K562 (cell line): Measurements from ENCODE around the gene OLFML3. TPM values are rescaled to one million over a fixed set of nuclear protein-coding genes. Genes with fewer than 3 reads are reported as not detected.

Experiments used
- ATAC-seq: fragments of 200-7000 bp; cut with Tn5 transposase; 3 replicates; pipeline ENCODE4 v1.9.1; 2020; ENCODE audit warnings: moderate library complexity
- BruUV-seq: library from RNA; stranded (reverse); fragments of 400-500 nt; replicated peaks from 2 replicates; lab custom pipeline; 2021; lab: Mats Ljungman, UMichigan
- CTCF ChIA-PET: fragments of 300-600 bp; formaldehyde crosslinking; extraction: SDS; loops from one replicate; lab custom pipeline; 2021; ENCODE audit warnings: low intra/inter-chr PET ratio; lab: Yijun Ruan, JAX
- POLR2A ChIA-PET: fragments of 300-600, 350-650 bp; sonication (Branson Sonifier 250); formaldehyde crosslinking; extraction: SDS; loops from one replicate; lab custom pipeline; 2021; ENCODE audit warnings: antibody characterized with exemption, inconsistent platforms; lab: Yijun Ruan, JAX
- DNase-seq, 4 experiments: peaks; one replicate each; pipeline versions ENCODE4 v3.0.0 to v3.0.0-alpha.2; 2011 to 2018; ENCODE audit warnings: low spot score in 3 of 4, mixed read lengths in 3 of 4; ENCODE audit errors: extremely low read depth in 1 of 4
- FAIRE-seq: peaks from 2 replicates; lab custom pipeline; 2011; peaks lifted over from hg19 to GRCh38; lab: Jason Lieb, UNC
- H2AFZ ChIP-seq: 2 replicates; pipeline ENCODE4 v1.6.0; 2011; ENCODE audit warnings: low read depth, low read length, control low read depth, inconsistent platforms
- H3K27ac ChIP-seq: fragments of 200-600 bp; 3 replicates; pipeline ENCODE4 v1.8.0; 2011; ENCODE audit warnings: low read depth, mild to moderate bottlenecking, control low read depth, inconsistent platforms, low read length, moderate library complexity, mixed read lengths; ENCODE audit errors: extremely low read depth
- H3K27me3 ChIP-seq, 2 experiments: fragments of 300-600 bp in 1 of 2; 2 replicates in 1 of 2; 3 replicates in 1 of 2; pipeline versions ENCODE4 v1.6.0 to v1.8.0; 2011; ENCODE audit warnings: inconsistent platforms in 2 of 2, low read length in 2 of 2, mild to moderate bottlenecking in 1 of 2, mixed read lengths in 1 of 2, moderate library complexity in 1 of 2; ENCODE audit not compliant: control insufficient read depth in 2 of 2, insufficient read depth in 2 of 2
- H3K36me3 ChIP-seq: fragments of 300-600 bp; 3 replicates; pipeline ENCODE4 v1.8.0; 2011; ENCODE audit warnings: mild to moderate bottlenecking, low read length, inconsistent platforms; ENCODE audit not compliant: control insufficient read depth, insufficient read depth
- H3K4me1 ChIP-seq, 2 experiments: fragments of 200-600 bp in 1 of 2; replicated peaks in 1 of 2; 2 replicates in 1 of 2; 3 replicates in 1 of 2; pipeline versions ENCODE4 v1.5.1 to v1.8.0; 2011; ENCODE audit warnings: inconsistent platforms in 2 of 2, low read length in 2 of 2, mild to moderate bottlenecking in 1 of 2, mixed read lengths in 1 of 2, moderate library complexity in 1 of 2; ENCODE audit not compliant: control insufficient read depth in 2 of 2, insufficient read depth in 2 of 2
- H3K4me2 ChIP-seq: 2 replicates; pipeline ENCODE4 v1.6.1; 2011; ENCODE audit warnings: low read length, control low read depth, inconsistent platforms, mixed read lengths; ENCODE audit not compliant: insufficient read depth
- H3K4me3 ChIP-seq: fragments of 200-600 bp; sonication (generic), shearing (Covaris generic); 2 replicates; pipeline ENCODE4 v1.5.1; 2016; ENCODE audit warnings: control low read depth, inconsistent platforms
- H3K79me2 ChIP-seq: fragments of 200-600 bp; 3 replicates; pipeline ENCODE4 v1.8.0; 2011; ENCODE audit warnings: low read length, inconsistent platforms; ENCODE audit not compliant: control insufficient read depth, insufficient read depth
- H3K9ac ChIP-seq, 2 experiments: 2 replicates each; pipeline versions ENCODE4 v1.6.0 to v1.6.1; 2011; ENCODE audit warnings: low read depth in 2 of 2, low read length in 2 of 2, control low read depth in 1 of 2, inconsistent platforms in 1 of 2, mild to moderate bottlenecking in 1 of 2, mixed read lengths in 1 of 2; ENCODE audit not compliant: insufficient read depth in 1 of 2
- H3K9me1 ChIP-seq: one replicate; pipeline ENCODE4 v1.6.0; 2011; ENCODE audit warnings: inconsistent platforms, mild to moderate bottlenecking, low read length, moderate library complexity; ENCODE audit not compliant: control insufficient read depth, insufficient read depth
- H3K9me3 ChIP-seq: replicated peaks from 2 replicates; pipeline ENCODE4 v1.5.1; 2011; ENCODE audit warnings: low read depth, low read length, inconsistent platforms; ENCODE audit not compliant: control insufficient read depth, insufficient read depth
- H4K20me1 ChIP-seq: replicated peaks from 2 replicates; pipeline ENCODE4 v1.6.1; 2011; ENCODE audit warnings: low read length, inconsistent platforms, mixed read lengths; ENCODE audit not compliant: control insufficient read depth, insufficient read depth
- ARID3A ChIP-seq: IDR thresholded peaks from 2 replicates; pipeline ENCODE4 v1.6.1; 2012; ENCODE audit warnings: low read depth, low read length, improper control_type of control experiment, borderline replicate concordance
- ELF2 ChIP-seq: fragments of 250-450 bp; sonication (Bioruptor Pico); IDR thresholded peaks from 2 replicates; pipeline ENCODE4 v1.5.0; 2021; ENCODE audit warnings: mild to moderate bottlenecking
- HMBOX1 ChIP-seq: sonication (generic); IDR thresholded peaks from 2 replicates; pipeline ENCODE4 v1.6.1; 2016
- NFIX ChIP-seq: fragments of 250-450 bp; sonication (Bioruptor Pico); IDR thresholded peaks from 2 replicates; pipeline ENCODE4 v1.4.0; 2020; ENCODE audit warnings: low read depth, mild to moderate bottlenecking, moderate library complexity
- ZNF507 ChIP-seq: conservative IDR thresholded peaks from 2 replicates; pipeline ENCODE4 v1.6.1; 2017; ENCODE audit warnings: missing genetic modification characterization, missing compliant biosample characterization
- WGBS: fragments of 100-300 bp; shearing (Covaris generic); methylation state at CpG from one replicate; pipeline ENCODE4 v1.1.6; 2016; ENCODE audit warnings: low coverage, mixed read lengths; ENCODE audit not compliant: insufficient coverage; ENCODE audit errors: missing lambda C conversion rate; 5-methylcytosine and 5-hydroxymethylcytosine counted together
- in situ Hi-C: fragments of 300-500 bp; cut with MboI; formaldehyde crosslinking; loops from 4 replicates; pipeline ENCODE4 v1.15.0; 2018; ENCODE audit warnings: inconsistent platforms, mixed read lengths
- intact Hi-C: fragments of 100-400 bp; cut with micrococcal nuclease; formaldehyde crosslinking; loops from 2 replicates; pipeline ENCODE4 v1.14.2; 2022
- polyA plus RNA-seq, 8 experiments: library from polyadenylated mRNA; depleted of rRNA in 4 of 8; stranded (reverse) in 5 of 8; unstranded in 3 of 8; fragments of >200 nt; fragmentation: Nextera tagmentation in 2 of 8; fragmentation: Illumina TruSeq in 1 of 8; extraction: Ambion mirVana in 2 of 8; extraction: Trizol in 1 of 8; gene quantifications; 2 replicates each; pipeline versions ENCODE4 v1.2.1 to v1.2.3, GENCODE V29; 2011 to 2014; ENCODE audit warnings: inconsistent platforms in 1 of 8, missing spikeins in 1 of 8
- total RNA-seq, 7 experiments: library from RNA; depleted of rRNA in 6 of 7; stranded (reverse); fragments of >200 nt in 6 of 7; fragmentation: Illumina TruSeq in 2 of 7; extraction: Trizol in 2 of 7; gene quantifications; 2 replicates each; pipeline versions ENCODE4 v1.2.1 to v1.2.3, GENCODE V29; 2011 to 2021; ENCODE audit warnings: low replicate concordance in 1 of 7

The OLFML3 gene
- total and polyA plus RNA-seq, 9 of the 15 experiments (the other 6 are each of a cell fraction or from before 2014, with no cell fraction given) = 0.07 to 0.13 (median 0.07) TPM; not detected in 6

- in situ Hi-C loops (no loop called here), intact Hi-C loops (loop anchor here (10.0 kb wide), 1 partner anchor 182 kb away; the partner anchor contains the start of gene PHTF1)
- POLR2A ChIA-PET = interaction anchor here (0.7 to 7.3 kb wide), 4 partner anchors 7 to 1132 kb away, joined by 3 to 61 read pairs (median 4); partner anchors contain the start of gene HIPK1
- peaks cover 97% of the 10 kb centered on the region for H3K79me2 ChIP-seq
- no peak overlapping the region for H3K4me3 ChIP-seq
- no peaks in the 10 kb centered on the region for H3K9me3 ChIP-seq
- no peak for DNase-seq
- no TSS peak for BruUV-seq
- H2AFZ ChIP-seq = no peak overlapping the region
- H3K9me1 ChIP-seq = no peaks in the 10 kb centered on the region
- 71% methylated on average over 1 of the region's 1 CpG for WGBS
- peaks cover 16% of the 10 kb centered on the region; the same call in 1 of the 2 replicates for H4K20me1 ChIP-seq
- H3K27ac ChIP-seq = no peak overlapping the region
- CTCF ChIA-PET = no interaction called here
- no peaks in the 10 kb centered on the region for H3K27me3 ChIP-seq
- ATAC-seq = no peak
- no peak overlapping the region for H3K9ac ChIP-seq
- TF ChIP-seq ELF2 (CRISPR knock-in tag) (no peak), HMBOX1 (no peak), ARID3A (no peak), NFIX (no peak), ZNF507 (tag) (no peak)
- no peak overlapping the region for H3K4me2 ChIP-seq
- FAIRE-seq = no peak
- H3K36me3 ChIP-seq = peaks cover 55% of the 10 kb centered on the region
- peaks cover 20 to 32% of the 10 kb centered on the region in 2 experiments for H3K4me1 ChIP-seq
Measured at GRCh38 chr1:113937146-113937545, 42.1 kb upstream of the OLFML3 start.
